GM10266 (cell line): ENCODE results near the gene SMIM23.

Source experiments
- DNase-seq: peaks from one replicate; pipeline ENCODE4 v3.0.0; 2012; ENCODE audit errors: extremely low spot score
- CTCF ChIP-seq: IDR thresholded peaks from 2 replicates; pipeline ENCODE4 v1.5.1; 2012; ENCODE audit warnings: mild to moderate bottlenecking, low read depth; ENCODE audit not compliant: control insufficient read depth, insufficient read depth; ENCODE audit errors: missing control alignments

Gene SMIM23

GRCh38 chr5:171790408-171790807 lies 4.8 kb downstream of the SMIM23 start:
- TF ChIP-seq CTCF = no peak
- DNase-seq = no peak

GRCh38 chr5:171794470-171794960 lies 8.9 kb downstream of the SMIM23 start:
- no peak for DNase-seq
- no peak for TF ChIP-seq CTCF

GRCh38 chr5:171795381-171795780 lies 9.8 kb downstream of the SMIM23 start:
- no peak for DNase-seq
- no peak for TF ChIP-seq CTCF

- no peak for DNase-seq
- no peak for TF ChIP-seq CTCF
Measured at GRCh38 chr5:171796436-171796835, 10.8 kb downstream of the SMIM23 start.

- DNase-seq = no peak
- no peak for TF ChIP-seq CTCF
Measured at GRCh38 chr5:171797543-171797942, 11.9 kb downstream of the SMIM23 start.

GRCh38 chr5:171798418-171798817 lies 12.8 kb downstream of the SMIM23 start:
- DNase-seq = no peak
- no peak for TF ChIP-seq CTCF

- no peak for DNase-seq
- TF ChIP-seq CTCF = no peak
Measured at GRCh38 chr5:171801839-171802238, 16.2 kb downstream of the SMIM23 start.
